Measurements from ENCODE around the gene HSPA1B. TPM values are rescaled to one million over a fixed set of nuclear protein-coding genes. Genes with fewer than 3 reads are reported as not detected.
A peak's percentile ranks its signal among the peaks of the same experiment; 100 is the strongest.
"Not testable (repeated sequence)": the region's sequence is repeated elsewhere in the genome, so short reads cannot be mapped to it uniquely, and the experiment has no call there.

The HSPA1B gene
- total RNA-seq, 1 experiment from 2014 or later: 214 TPM

GRCh38 chr6:31837369-31838113 lies 10.0 kb downstream of the HSPA1B start (continued):
- TF ChIP-seq SP1 (IDR thresholded peaks at IDR 0.05; ENCODE audit: low read depth) (no peak), EZH2 (IDR thresholded peaks at IDR 0.05) (no peak)

- BruUV-seq (replicated peaks); H3K4me3 ChIP-seq (replicated peaks in 1 of 2; ENCODE audit: low read depth in 1 of 2, low read length in 2 of 2); ATAC-seq; H3K9me2 ChIP-seq (ENCODE audit: insufficient read depth); H3K9me3 ChIP-seq (ENCODE audit: control insufficient read depth in 1 of 2, insufficient read depth in 1 of 2, low read depth in 1 of 2, low read length in 2 of 2); H3K27me3 ChIP-seq (ENCODE audit: insufficient read depth, low read length); H2AFZ ChIP-seq (ENCODE audit: low read depth, low read length, poor library complexity, severe bottlenecking); DNase-seq (ENCODE audit: low read depth, low spot score); CTCF ChIA-PET; RAD21 ChIA-PET (ENCODE audit: low non-redundant PET in 1 of 2, low total read pairs in 2 of 2, uncharacterized antibody in 2 of 2, unreplicated experiment in 2 of 2): not testable (repeated sequence)
- intact Hi-C loops (cut with micrococcal nuclease): loop anchor here (10.0 kb wide), 1 partner anchor 293 kb away; the partner anchor contains the start of genes ATP6V1G2, DDX39B and NFKBIL1
- H3K4me1 ChIP-seq (ENCODE audit: control insufficient read depth in 1 of 2, insufficient read depth in 2 of 2, low read length in 2 of 2): peaks cover 14 to 39% of the 10 kb centered on the region in 2 experiments; a peak in 3 of 4 replicates
- peak overlapping the region; percentile 100; the same call in 1 of the 2 replicates for H3K9ac ChIP-seq (ENCODE audit: low read length)
- POLR2A ChIA-PET: interaction anchor here (0.6 to 2.3 kb wide), 2 partner anchors 47 to 388 kb away, joined by 3 to 6 read pairs; no protein-coding TSS in a partner anchor
- peak overlapping the region; percentile 93; the same call in 1 of the 2 replicates for H3K27ac ChIP-seq (ENCODE audit: low read depth, low read length)
- H3K36me3 ChIP-seq (ENCODE audit: control insufficient read depth in 1 of 2, insufficient read depth in 2 of 2, low read length in 2 of 2): peaks cover 24 to 50% of the 10 kb centered on the region in 2 experiments; a peak in 3 of 4 replicates
- peak overlapping the region; percentile 94; the same call in 1 of the 2 replicates for H3K4me2 ChIP-seq (ENCODE audit: low read length)
- H3K79me2 ChIP-seq (ENCODE audit: insufficient read depth, low read length): peaks cover 50% of the 10 kb centered on the region
- H4K20me1 ChIP-seq (ENCODE audit: insufficient read depth): peaks cover 31% of the 10 kb centered on the region
Observed at GRCh38 chr6:31838114-31838553, 10.6 kb downstream of the HSPA1B start.

- DNase-seq (ENCODE audit: low read depth, low spot score) (no peak), ATAC-seq (no peak)
- CTCF ChIA-PET: no interaction called here
- no peak overlapping the region for H3K9ac ChIP-seq (ENCODE audit: low read length)
- peaks cover 31% of the 10 kb centered on the region for H4K20me1 ChIP-seq (ENCODE audit: insufficient read depth)
- H3K9me3 ChIP-seq (ENCODE audit: control insufficient read depth in 1 of 2, insufficient read depth in 1 of 2, low read depth in 1 of 2, low read length in 2 of 2): no peaks in the 10 kb centered on the region
- H3K79me2 ChIP-seq (ENCODE audit: insufficient read depth, low read length): peaks cover 50% of the 10 kb centered on the region
- no peak overlapping the region for H3K4me3 ChIP-seq (replicated peaks in 1 of 2; ENCODE audit: low read depth in 1 of 2, low read length in 2 of 2)
- H3K27ac ChIP-seq (ENCODE audit: low read depth, low read length): peak overlapping the region; percentile 17; the same call in 1 of the 2 replicates
- POLR2A ChIA-PET: interaction anchor here (1.8 to 2.9 kb wide), 3 partner anchors 11 to 48 kb away, joined by 6 to 11 read pairs (median 9); partner anchors contain the start of genes HSPA1B and NEU1
- H3K36me3 ChIP-seq (ENCODE audit: control insufficient read depth in 1 of 2, insufficient read depth in 2 of 2, low read length in 2 of 2): peaks cover 24 to 50% of the 10 kb centered on the region in 2 experiments; a peak in 3 of 4 replicates
- intact Hi-C loops (cut with micrococcal nuclease): loop anchor here (10.0 kb wide), 1 partner anchor 294 kb away; the partner anchor contains the start of genes ATP6V1G2, DDX39B and NFKBIL1
- no peaks in the 10 kb centered on the region for H3K9me2 ChIP-seq (ENCODE audit: insufficient read depth)
- RAD21 ChIA-PET (ENCODE audit: low non-redundant PET in 1 of 2, low total read pairs in 2 of 2, uncharacterized antibody in 2 of 2, unreplicated experiment in 2 of 2): no interaction called here
- no TSS peak for BruUV-seq (replicated peaks)
- peaks cover 14 to 32% of the 10 kb centered on the region in 2 experiments; a peak in 3 of 4 replicates for H3K4me1 ChIP-seq (ENCODE audit: control insufficient read depth in 1 of 2, insufficient read depth in 2 of 2, low read length in 2 of 2)
- TF ChIP-seq CTCF (IDR thresholded peaks at IDR 0.05 in 2 of 3, conservative IDR thresholded peaks at IDR 0.05 in 1 of 3; ENCODE audit: borderline replicate concordance in 1 of 3, insufficient read depth in 1 of 3, low read depth in 2 of 3, low read length in 2 of 3): no peak
- no peak for TF ChIP-seq EZH2phosphoT487 (IDR thresholded peaks at IDR 0.05; ENCODE audit: borderline replicate concordance)
- TF ChIP-seq RAD21 (IDR thresholded peaks at IDR 0.05; ENCODE audit: low read depth): no peak
- TF ChIP-seq, protein P1, sequence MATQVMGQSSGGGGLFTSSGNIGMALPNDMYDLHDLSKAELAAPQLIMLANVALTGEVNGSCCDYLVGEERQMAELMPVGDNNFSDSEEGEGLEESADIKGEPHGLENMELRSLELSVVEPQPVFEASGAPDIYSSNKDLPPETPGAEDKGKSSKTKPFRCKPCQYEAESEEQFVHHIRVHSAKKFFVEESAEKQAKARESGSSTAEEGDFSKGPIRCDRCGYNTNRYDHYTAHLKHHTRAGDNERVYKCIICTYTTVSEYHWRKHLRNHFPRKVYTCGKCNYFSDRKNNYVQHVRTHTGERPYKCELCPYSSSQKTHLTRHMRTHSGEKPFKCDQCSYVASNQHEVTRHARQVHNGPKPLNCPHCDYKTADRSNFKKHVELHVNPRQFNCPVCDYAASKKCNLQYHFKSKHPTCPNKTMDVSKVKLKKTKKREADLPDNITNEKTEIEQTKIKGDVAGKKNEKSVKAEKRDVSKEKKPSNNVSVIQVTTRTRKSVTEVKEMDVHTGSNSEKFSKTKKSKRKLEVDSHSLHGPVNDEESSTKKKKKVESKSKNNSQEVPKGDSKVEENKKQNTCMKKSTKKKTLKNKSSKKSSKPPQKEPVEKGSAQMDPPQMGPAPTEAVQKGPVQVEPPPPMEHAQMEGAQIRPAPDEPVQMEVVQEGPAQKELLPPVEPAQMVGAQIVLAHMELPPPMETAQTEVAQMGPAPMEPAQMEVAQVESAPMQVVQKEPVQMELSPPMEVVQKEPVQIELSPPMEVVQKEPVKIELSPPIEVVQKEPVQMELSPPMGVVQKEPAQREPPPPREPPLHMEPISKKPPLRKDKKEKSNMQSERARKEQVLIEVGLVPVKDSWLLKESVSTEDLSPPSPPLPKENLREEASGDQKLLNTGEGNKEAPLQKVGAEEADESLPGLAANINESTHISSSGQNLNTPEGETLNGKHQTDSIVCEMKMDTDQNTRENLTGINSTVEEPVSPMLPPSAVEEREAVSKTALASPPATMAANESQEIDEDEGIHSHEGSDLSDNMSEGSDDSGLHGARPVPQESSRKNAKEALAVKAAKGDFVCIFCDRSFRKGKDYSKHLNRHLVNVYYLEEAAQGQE (IDR thresholded peaks at IDR 0.05; ENCODE audit: low read depth): no peak
- no peak for TF ChIP-seq SRF (IDR thresholded peaks at IDR 0.05; ENCODE audit: low read depth)
- no peak for TF ChIP-seq CEBPB (IDR thresholded peaks at IDR 0.05; ENCODE audit: low read depth)
- no peak for TF ChIP-seq TCF7L2 (IDR thresholded peaks at IDR 0.05; ENCODE audit: borderline replicate concordance, extremely low read depth, insufficient read depth, insufficient read length)
- TF ChIP-seq POLR2A (IDR thresholded peaks at IDR 0.05; ENCODE audit: borderline replicate concordance, extremely low read depth, insufficient read depth, insufficient read length): no peak
- no peak for TF ChIP-seq SIN3A (IDR thresholded peaks at IDR 0.05; ENCODE audit: low read depth)
- H3K4me2 ChIP-seq (ENCODE audit: low read length): no peak overlapping the region
- no peak overlapping the region for H2AFZ ChIP-seq (ENCODE audit: low read depth, low read length, poor library complexity, severe bottlenecking)
- H3K27me3 ChIP-seq (ENCODE audit: insufficient read depth, low read length): no peaks in the 10 kb centered on the region
Observed at GRCh38 chr6:31838968-31839367, 11.4 kb downstream of the HSPA1B start.
